ENCODE data around the gene NR4A2.

The NR4A2 gene

GRCh38 chr2:156339865-156340264 lies 7.3 kb upstream of the NR4A2 start:
- TF ChIP-seq, protein P1, sequence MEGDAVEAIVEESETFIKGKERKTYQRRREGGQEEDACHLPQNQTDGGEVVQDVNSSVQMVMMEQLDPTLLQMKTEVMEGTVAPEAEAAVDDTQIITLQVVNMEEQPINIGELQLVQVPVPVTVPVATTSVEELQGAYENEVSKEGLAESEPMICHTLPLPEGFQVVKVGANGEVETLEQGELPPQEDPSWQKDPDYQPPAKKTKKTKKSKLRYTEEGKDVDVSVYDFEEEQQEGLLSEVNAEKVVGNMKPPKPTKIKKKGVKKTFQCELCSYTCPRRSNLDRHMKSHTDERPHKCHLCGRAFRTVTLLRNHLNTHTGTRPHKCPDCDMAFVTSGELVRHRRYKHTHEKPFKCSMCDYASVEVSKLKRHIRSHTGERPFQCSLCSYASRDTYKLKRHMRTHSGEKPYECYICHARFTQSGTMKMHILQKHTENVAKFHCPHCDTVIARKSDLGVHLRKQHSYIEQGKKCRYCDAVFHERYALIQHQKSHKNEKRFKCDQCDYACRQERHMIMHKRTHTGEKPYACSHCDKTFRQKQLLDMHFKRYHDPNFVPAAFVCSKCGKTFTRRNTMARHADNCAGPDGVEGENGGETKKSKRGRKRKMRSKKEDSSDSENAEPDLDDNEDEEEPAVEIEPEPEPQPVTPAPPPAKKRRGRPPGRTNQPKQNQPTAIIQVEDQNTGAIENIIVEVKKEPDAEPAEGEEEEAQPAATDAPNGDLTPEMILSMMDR (conservative IDR thresholded peaks at IDR 0.05) = no peak
- no peak overlapping the region for H3K27ac ChIP-seq

DNA sequence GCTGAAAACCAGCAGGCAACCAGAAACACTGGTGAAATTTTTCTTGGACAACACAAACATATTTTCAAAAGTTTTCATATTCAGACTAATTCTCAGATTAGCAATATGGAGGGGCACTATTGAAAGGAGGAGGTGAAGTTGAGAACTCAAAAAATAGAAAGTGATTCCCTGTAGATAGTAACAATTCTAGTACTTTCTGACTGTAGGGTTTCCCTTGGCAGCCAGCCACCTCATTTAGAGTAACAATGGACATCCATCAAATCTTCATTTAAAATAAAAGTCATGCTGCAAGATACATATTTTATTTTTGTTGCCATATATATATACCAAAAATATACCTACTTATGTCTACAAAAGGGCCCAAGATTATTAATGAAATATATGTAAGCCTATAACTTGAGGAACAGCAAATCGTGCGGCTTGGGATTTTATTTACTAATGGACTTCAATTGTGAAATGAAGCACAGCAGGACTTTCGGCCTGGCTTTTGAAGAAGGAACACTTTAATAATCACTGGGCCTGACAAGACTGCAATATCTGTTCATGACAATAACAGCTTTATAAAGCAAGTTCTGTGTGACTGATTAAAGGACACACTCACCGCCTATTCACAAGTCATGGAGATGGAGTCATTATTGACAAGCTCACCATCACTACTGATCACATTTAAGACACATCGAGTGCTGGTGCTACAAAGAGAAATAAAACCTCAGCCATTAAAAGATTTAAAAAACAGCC lies 6.8 kb upstream of the NR4A2 start:
- TF ChIP-seq, protein P1 (conservative IDR thresholded peaks at IDR 0.05) = no peak
- H3K27ac ChIP-seq = peak overlapping the region; percentile 44

GRCh38 chr2:156338578-156338977 lies 6.1 kb upstream of the NR4A2 start:
- TF ChIP-seq, protein P1 (conservative IDR thresholded peaks at IDR 0.05) = no peak
- peak overlapping the region; percentile 44 for H3K27ac ChIP-seq

GRCh38 chr2:156334496-156335478 lies 2.3 kb upstream of the NR4A2 start:
- peak overlapping the region; percentile 86 for H3K27ac ChIP-seq
- TF ChIP-seq, protein P1 (conservative IDR thresholded peaks at IDR 0.05) = peak; percentile 29; the same call in 1 of the 2 replicates

- H3K27ac ChIP-seq = peak overlapping the region; percentile 86
- TF ChIP-seq, protein P1 (conservative IDR thresholded peaks at IDR 0.05) = no peak; the same call in 1 of the 2 replicates
Measured at GRCh38 chr2:156333951-156334495, 1.5 kb upstream of the NR4A2 start.

DNA sequence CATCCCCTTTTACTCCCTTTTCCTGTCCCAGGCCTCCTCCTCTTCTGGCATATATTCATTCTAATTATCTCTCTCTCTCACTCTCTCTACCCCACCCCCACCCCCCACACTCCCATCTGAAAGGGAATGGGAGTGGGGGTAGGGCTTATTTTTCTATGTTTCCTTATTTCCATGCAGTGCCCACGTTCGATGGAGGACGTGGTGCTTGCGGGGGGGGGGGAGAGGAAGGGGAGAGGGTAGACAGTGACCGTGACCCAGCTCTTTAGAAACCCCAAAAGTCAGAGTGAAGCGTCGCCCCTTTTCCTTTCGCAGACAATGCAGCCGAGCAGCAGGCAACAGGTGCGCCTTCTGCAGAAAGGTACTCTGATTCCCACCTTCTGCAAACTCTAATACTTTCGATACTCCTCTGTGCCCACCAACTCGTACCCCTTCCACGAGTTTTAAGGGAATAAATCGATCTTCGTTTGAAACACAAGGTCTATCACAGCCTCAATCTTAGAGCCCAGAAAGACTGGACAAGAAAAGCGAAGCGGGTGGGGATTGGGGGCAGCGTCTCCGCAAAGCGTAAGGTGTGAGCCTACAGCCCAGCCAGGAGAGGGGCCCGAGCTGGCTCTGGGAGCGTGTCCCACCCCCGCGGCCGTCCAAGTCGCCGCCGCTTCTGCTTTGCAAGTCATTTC lies 891 bp upstream of the NR4A2 start:
- TF ChIP-seq, protein P1 (conservative IDR thresholded peaks at IDR 0.05) = no peak
- H3K27ac ChIP-seq = peak overlapping the region; percentile 86

GRCh38 chr2:156332284-156332533 lies 312 bp downstream of the NR4A2 start:
- peak overlapping the region; percentile 86 for H3K27ac ChIP-seq
- TF ChIP-seq, protein P1 (conservative IDR thresholded peaks at IDR 0.05) = no peak
